Fibroblast of mammary gland (primary cell): ENCODE data around the gene ALOX5AP.
A peak's percentile ranks its signal among the peaks of the same experiment; 100 is the strongest.

Experiments
- DNase-seq: peaks from one replicate; pipeline ENCODE4 v3.0.0-alpha.2; 2010; ENCODE audit warnings: low read depth
- H3K4me3 ChIP-seq: 2 replicates; pipeline ENCODE4 v1.5.1; 2011; ENCODE audit warnings: low read depth, mild to moderate bottlenecking, low read length, moderate library complexity; ENCODE audit not compliant: control insufficient read depth
- TF ChIP-seq, protein P1 (sequence below): conservative IDR thresholded peaks from 2 replicates; pipeline ENCODE4 v1.5.1; 2011; ENCODE audit warnings: low read depth, low read length, inconsistent platforms; ENCODE audit not compliant: control insufficient read depth, insufficient read depth

Gene ALOX5AP

GRCh38 chr13:30704596-30704995 lies 30.7 kb upstream of the ALOX5AP start:
- TF ChIP-seq, protein P1, sequence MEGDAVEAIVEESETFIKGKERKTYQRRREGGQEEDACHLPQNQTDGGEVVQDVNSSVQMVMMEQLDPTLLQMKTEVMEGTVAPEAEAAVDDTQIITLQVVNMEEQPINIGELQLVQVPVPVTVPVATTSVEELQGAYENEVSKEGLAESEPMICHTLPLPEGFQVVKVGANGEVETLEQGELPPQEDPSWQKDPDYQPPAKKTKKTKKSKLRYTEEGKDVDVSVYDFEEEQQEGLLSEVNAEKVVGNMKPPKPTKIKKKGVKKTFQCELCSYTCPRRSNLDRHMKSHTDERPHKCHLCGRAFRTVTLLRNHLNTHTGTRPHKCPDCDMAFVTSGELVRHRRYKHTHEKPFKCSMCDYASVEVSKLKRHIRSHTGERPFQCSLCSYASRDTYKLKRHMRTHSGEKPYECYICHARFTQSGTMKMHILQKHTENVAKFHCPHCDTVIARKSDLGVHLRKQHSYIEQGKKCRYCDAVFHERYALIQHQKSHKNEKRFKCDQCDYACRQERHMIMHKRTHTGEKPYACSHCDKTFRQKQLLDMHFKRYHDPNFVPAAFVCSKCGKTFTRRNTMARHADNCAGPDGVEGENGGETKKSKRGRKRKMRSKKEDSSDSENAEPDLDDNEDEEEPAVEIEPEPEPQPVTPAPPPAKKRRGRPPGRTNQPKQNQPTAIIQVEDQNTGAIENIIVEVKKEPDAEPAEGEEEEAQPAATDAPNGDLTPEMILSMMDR, result no peak
- no peak overlapping the region for H3K4me3 ChIP-seq
- DNase-seq, result no peak

- H3K4me3 ChIP-seq, result no peak overlapping the region
- TF ChIP-seq, protein P1, result no peak
- DNase-seq, result no peak
These were observed 29.7 kb upstream of the ALOX5AP start for GRCh38 chr13:30705680-30706079.

DNA sequence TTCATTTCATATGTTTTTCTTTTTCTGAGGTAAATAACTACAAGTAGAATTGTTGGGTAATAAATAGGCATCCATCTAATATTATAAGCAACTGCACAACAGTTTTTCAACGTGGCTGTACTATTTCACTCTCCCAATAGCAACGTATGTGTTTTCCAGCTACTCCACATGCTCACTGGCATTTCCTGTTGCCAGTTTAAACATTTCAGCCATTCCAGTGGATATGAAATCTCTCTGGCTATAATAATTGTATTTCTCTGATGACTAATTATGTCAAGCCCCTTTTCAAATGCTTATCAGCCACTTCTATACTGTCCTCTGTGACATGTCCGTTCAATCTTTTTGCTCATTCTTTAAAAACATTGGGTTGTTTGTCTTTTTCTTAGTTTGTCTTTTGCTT lies 26.8 kb upstream of the ALOX5AP start:
- no peak overlapping the region for H3K4me3 ChIP-seq
- DNase-seq, result no peak
- TF ChIP-seq, protein P1, result no peak

- no peak for DNase-seq
- TF ChIP-seq, protein P1, result no peak
- no peak overlapping the region for H3K4me3 ChIP-seq
These were observed 24.9 kb upstream of the ALOX5AP start for GRCh38 chr13:30710442-30710841.

GRCh38 chr13:30711375-30711774 lies 24.0 kb upstream of the ALOX5AP start:
- peak; percentile 71 for DNase-seq
- H3K4me3 ChIP-seq, result no peak overlapping the region
- TF ChIP-seq, protein P1, result no peak

GRCh38 chr13:30711837-30712236 lies 23.5 kb upstream of the ALOX5AP start:
- no peak for DNase-seq
- TF ChIP-seq, protein P1, result no peak
- no peak overlapping the region for H3K4me3 ChIP-seq
